SK-N-SH treated with all-trans-retinoic acid at 6 μM for 48 hours (cell line): Measurements from ENCODE around the gene STARD13.

ENCODE experiments used
- ATAC-seq: fragments of 200-7000 bp; cut with Tn5 transposase; 3 replicates; pipeline ENCODE4 v1.9.1; 2020; ENCODE audit warnings: mild to moderate bottlenecking, moderate library complexity
- ARNTL ChIP-seq: fragments of 450-650 bp; formaldehyde crosslinking; IDR thresholded peaks from 2 replicates; pipeline ENCODE4 v1.5.0; 2020; ENCODE audit warnings: low read depth, mild to moderate bottlenecking, moderate library complexity, borderline replicate concordance
- BACH2 ChIP-seq: fragments of 250-450 bp; sonication (Bioruptor Pico); IDR thresholded peaks from 2 replicates; pipeline ENCODE4 v1.9.0; 2021; ENCODE audit warnings: mild to moderate bottlenecking, borderline replicate concordance
- CREB5 ChIP-seq: fragments of 250-450 bp; sonication (Bioruptor Pico); IDR thresholded peaks from 2 replicates; pipeline ENCODE4 v1.5.1; 2020; ENCODE audit warnings: low read depth, mild to moderate bottlenecking, moderate library complexity
- CSDC2 ChIP-seq: fragments of 250-450 bp; sonication (Bioruptor Pico); IDR thresholded peaks from 2 replicates; pipeline ENCODE4 v1.5.0; 2020; ENCODE audit warnings: mild to moderate bottlenecking, moderate library complexity
- CSRNP3 ChIP-seq: fragments of 250-450 bp; sonication (Bioruptor Pico); IDR thresholded peaks from 2 replicates; pipeline ENCODE4 v1.5.1; 2021; ENCODE audit warnings: mild to moderate bottlenecking, moderate library complexity
- ESRRG ChIP-seq: fragments of 250-450 bp; sonication (Bioruptor Pico); IDR thresholded peaks from 2 replicates; pipeline ENCODE4 v1.6.1; 2021; ENCODE audit warnings: mild to moderate bottlenecking
- GLIS3 ChIP-seq: fragments of 250-450 bp; sonication (Bioruptor Pico); IDR thresholded peaks from 2 replicates; pipeline ENCODE4 v1.5.0; 2020; ENCODE audit warnings: mild to moderate bottlenecking, moderate library complexity
- ISL1 ChIP-seq: fragments of 250-450 bp; sonication (Bioruptor Pico); IDR thresholded peaks from 2 replicates; pipeline ENCODE4 v2.1.2; 2022; ENCODE audit warnings: mild to moderate bottlenecking, moderate library complexity
- OSR1 ChIP-seq: fragments of 250-450 bp; sonication (Bioruptor Pico); IDR thresholded peaks from 2 replicates; pipeline ENCODE4 v1.8.0; 2022; ENCODE audit warnings: moderate library complexity, mild to moderate bottlenecking, inconsistent platforms
- PATZ1 ChIP-seq: fragments of 250-450 bp; sonication (Bioruptor Pico); IDR thresholded peaks from 2 replicates; pipeline ENCODE4 v1.8.0; 2020; ENCODE audit warnings: mild to moderate bottlenecking, moderate library complexity, borderline replicate concordance
- PPARA ChIP-seq: fragments of 250-450 bp; sonication (Bioruptor Pico); IDR thresholded peaks from 2 replicates; pipeline ENCODE4 v1.5.0; 2020; ENCODE audit warnings: mild to moderate bottlenecking, borderline replicate concordance
- RARB ChIP-seq: fragments of 250-450 bp; sonication (Bioruptor Pico); IDR thresholded peaks from 2 replicates; pipeline ENCODE4 v1.8.0; 2021; ENCODE audit warnings: mild to moderate bottlenecking, moderate library complexity
- SNAI2 ChIP-seq: fragments of 250-450 bp; sonication (Bioruptor Pico); IDR thresholded peaks from 2 replicates; pipeline ENCODE4 v1.5.0; 2020; ENCODE audit warnings: mild to moderate bottlenecking, moderate library complexity
- TCF4 ChIP-seq: fragments of 250-450 bp; sonication (Bioruptor Pico); IDR thresholded peaks from 2 replicates; pipeline ENCODE4 v1.8.0; 2021; ENCODE audit warnings: mild to moderate bottlenecking, moderate library complexity, borderline replicate concordance
- TOX ChIP-seq: fragments of 250-450 bp; sonication (Bioruptor Pico); IDR thresholded peaks from 2 replicates; pipeline ENCODE4 v1.8.0; 2021; ENCODE audit warnings: mild to moderate bottlenecking, moderate library complexity, borderline replicate concordance
- TSHZ2 ChIP-seq: fragments of 250-450 bp; sonication (Bioruptor Pico); IDR thresholded peaks from 2 replicates; pipeline ENCODE4 v1.5.0; 2020; ENCODE audit warnings: mild to moderate bottlenecking, moderate library complexity
- ZC3H10 ChIP-seq: fragments of 250-450 bp; sonication (Bioruptor Pico); IDR thresholded peaks from 2 replicates; pipeline ENCODE4 v1.5.1; 2021; ENCODE audit warnings: mild to moderate bottlenecking, moderate library complexity
- ZFP3 ChIP-seq: fragments of 250-450 bp; sonication (Bioruptor Pico); IDR thresholded peaks from 2 replicates; pipeline ENCODE4 v1.5.0; 2020; ENCODE audit warnings: mild to moderate bottlenecking, moderate library complexity
- ZFP30 ChIP-seq: fragments of 450-650 bp; formaldehyde crosslinking; IDR thresholded peaks from 2 replicates; pipeline ENCODE4 v1.5.0; 2022; ENCODE audit warnings: mild to moderate bottlenecking, moderate library complexity
- ZNF565 ChIP-seq: fragments of 450-650 bp; formaldehyde crosslinking; conservative IDR thresholded peaks from 2 replicates; pipeline ENCODE4 v1.5.0; 2020; ENCODE audit warnings: low read depth, mild to moderate bottlenecking, moderate library complexity
- ZNF70 ChIP-seq: fragments of 450-650 bp; formaldehyde crosslinking; IDR thresholded peaks from 2 replicates; pipeline ENCODE4 v1.5.0; 2020; ENCODE audit warnings: mild to moderate bottlenecking, moderate library complexity
- ZNF8 ChIP-seq: fragments of 450-650 bp; formaldehyde crosslinking; IDR thresholded peaks from 2 replicates; pipeline ENCODE4 v1.5.0; 2020; ENCODE audit warnings: mild to moderate bottlenecking, moderate library complexity
- TF ChIP-seq, protein P1 (sequence below): fragments of 250-450 bp; sonication (Bioruptor Pico); IDR thresholded peaks from 2 replicates; pipeline ENCODE4 v1.8.0; 2021; ENCODE audit warnings: low read depth, mild to moderate bottlenecking, moderate library complexity, borderline replicate concordance

The STARD13 gene

GRCh38 chr13:33152389-33152788 lies 133.2 kb downstream of the STARD13 start:
- no peak for ATAC-seq
- TF ChIP-seq ZNF565 (CRISPR knock-in tag), result no peak
- TF ChIP-seq TSHZ2 (CRISPR knock-in tag), result no peak
- TF ChIP-seq ZNF8 (CRISPR knock-in tag), result no peak
- TF ChIP-seq BACH2 (CRISPR knock-in tag), result no peak
- TF ChIP-seq GLIS3 (CRISPR knock-in tag), result no peak
- no peak for TF ChIP-seq SNAI2 (CRISPR knock-in tag)
- no peak for TF ChIP-seq CREB5
- TF ChIP-seq TCF4, result no peak
- no peak for TF ChIP-seq ZFP3 (CRISPR knock-in tag)
- TF ChIP-seq ZNF70 (CRISPR knock-in tag), result no peak
- no peak for TF ChIP-seq OSR1
- TF ChIP-seq ZC3H10 (CRISPR knock-in tag), result no peak
- TF ChIP-seq TOX, result no peak
- TF ChIP-seq ISL1 (CRISPR knock-in tag), result no peak
- TF ChIP-seq ARNTL (CRISPR knock-in tag), result no peak
- no peak for TF ChIP-seq ZFP30
- TF ChIP-seq CSRNP3 (CRISPR knock-in tag), result no peak
- no peak for TF ChIP-seq CSDC2 (CRISPR knock-in tag)

GRCh38 chr13:33150662-33151061 lies 134.9 kb downstream of the STARD13 start:
- no peak for TF ChIP-seq GLIS3 (CRISPR knock-in tag)
- TF ChIP-seq, protein P1, sequence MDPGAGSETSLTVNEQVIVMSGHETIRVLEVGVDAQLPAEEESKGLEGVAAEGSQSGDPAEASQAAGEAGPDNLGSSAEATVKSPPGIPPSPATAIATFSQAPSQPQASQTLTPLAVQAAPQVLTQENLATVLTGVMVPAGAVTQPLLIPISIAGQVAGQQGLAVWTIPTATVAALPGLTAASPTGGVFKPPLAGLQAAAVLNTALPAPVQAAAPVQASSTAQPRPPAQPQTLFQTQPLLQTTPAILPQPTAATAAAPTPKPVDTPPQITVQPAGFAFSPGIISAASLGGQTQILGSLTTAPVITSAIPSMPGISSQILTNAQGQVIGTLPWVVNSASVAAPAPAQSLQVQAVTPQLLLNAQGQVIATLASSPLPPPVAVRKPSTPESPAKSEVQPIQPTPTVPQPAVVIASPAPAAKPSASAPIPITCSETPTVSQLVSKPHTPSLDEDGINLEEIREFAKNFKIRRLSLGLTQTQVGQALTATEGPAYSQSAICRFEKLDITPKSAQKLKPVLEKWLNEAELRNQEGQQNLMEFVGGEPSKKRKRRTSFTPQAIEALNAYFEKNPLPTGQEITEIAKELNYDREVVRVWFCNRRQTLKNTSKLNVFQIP (CRISPR knock-in tag), result no peak
- no peak for TF ChIP-seq BACH2 (CRISPR knock-in tag)
- TF ChIP-seq TCF4, result no peak
- no peak for TF ChIP-seq PPARA (CRISPR knock-in tag)
- TF ChIP-seq PATZ1, result no peak
- no peak for TF ChIP-seq ZNF70 (CRISPR knock-in tag)
- TF ChIP-seq ZNF8 (CRISPR knock-in tag), result no peak
- no peak for TF ChIP-seq ZFP3 (CRISPR knock-in tag)
- TF ChIP-seq ZC3H10 (CRISPR knock-in tag), result no peak
- TF ChIP-seq SNAI2 (CRISPR knock-in tag), result no peak
- no peak for TF ChIP-seq ESRRG (CRISPR knock-in tag)
- no peak for TF ChIP-seq ISL1 (CRISPR knock-in tag)
- no peak for TF ChIP-seq TSHZ2 (CRISPR knock-in tag)
- no peak for TF ChIP-seq RARB (CRISPR knock-in tag)
- TF ChIP-seq ZFP30, result no peak
- ATAC-seq, result no peak
